Inflammatory macrophage (primary cell): ENCODE data around the gene ACTL8.

ENCODE experiments used
- DNase-seq, 2 donors: peaks; one replicate each; pipeline ENCODE4 v3.0.0-alpha.2; 2020 to 2022
- total RNA-seq, 18 experiments: gene quantifications; one replicate each; lab custom pipeline; 2026; ENCODE audit warnings: mixed read lengths in 6 of 18, inconsistent platforms in 2 of 18; lab: John Stamatoyannopoulos, UW

Gene ACTL8, protein sequence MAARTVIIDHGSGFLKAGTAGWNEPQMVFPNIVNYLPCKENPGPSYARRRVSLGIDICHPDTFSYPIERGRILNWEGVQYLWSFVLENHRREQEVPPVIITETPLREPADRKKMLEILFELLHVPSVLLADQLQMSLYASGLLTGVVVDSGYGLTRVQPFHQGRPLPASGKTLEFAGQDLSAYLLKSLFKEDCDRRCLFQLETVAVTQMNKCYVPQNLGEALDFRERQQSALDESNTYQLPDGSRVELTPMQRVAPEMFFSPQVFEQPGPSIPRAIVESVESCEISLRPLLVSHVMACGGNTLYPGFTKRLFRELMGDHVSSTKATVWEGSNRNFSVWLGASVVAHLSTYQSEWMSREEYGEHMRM
- 0 to 0.12 (median 0) reads per million in 18 experiments for total RNA-seq

DNA sequence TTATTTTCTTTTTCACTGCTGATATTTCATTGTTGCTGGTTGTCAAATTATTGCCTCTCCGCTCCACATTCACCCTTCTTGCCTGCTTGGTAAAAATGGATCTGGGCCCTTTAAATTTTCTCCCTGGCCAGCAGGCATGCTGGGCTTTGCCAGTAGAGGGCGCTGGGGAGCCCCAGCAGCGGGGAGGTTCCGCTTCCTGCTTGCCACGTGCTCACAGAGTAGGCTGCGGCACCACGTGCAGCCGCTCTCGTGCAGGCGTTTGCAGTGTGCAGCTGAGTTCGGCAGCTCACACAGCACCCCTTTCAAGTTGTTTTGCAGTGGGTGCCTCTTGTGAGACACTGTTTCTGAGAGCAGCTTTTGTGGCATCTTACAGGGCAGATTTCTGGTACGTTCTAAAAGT lies at the start of gene ACTL8:
ACTL8 (plus strand) TSS at position 214 of the 400 bp plus-strand sequence. CDS start 67,676 bp downstream, outside the sequence.
- DNase-seq = peak in 1 of 2 donors; percentile 9

- DNase-seq = no peak
Measured at GRCh38 chr1:17706445-17706844, 48.7 kb upstream of the ACTL8 start.

GRCh38 chr1:17709981-17710380 lies 45.2 kb upstream of the ACTL8 start:
- DNase-seq = no peak

DNA sequence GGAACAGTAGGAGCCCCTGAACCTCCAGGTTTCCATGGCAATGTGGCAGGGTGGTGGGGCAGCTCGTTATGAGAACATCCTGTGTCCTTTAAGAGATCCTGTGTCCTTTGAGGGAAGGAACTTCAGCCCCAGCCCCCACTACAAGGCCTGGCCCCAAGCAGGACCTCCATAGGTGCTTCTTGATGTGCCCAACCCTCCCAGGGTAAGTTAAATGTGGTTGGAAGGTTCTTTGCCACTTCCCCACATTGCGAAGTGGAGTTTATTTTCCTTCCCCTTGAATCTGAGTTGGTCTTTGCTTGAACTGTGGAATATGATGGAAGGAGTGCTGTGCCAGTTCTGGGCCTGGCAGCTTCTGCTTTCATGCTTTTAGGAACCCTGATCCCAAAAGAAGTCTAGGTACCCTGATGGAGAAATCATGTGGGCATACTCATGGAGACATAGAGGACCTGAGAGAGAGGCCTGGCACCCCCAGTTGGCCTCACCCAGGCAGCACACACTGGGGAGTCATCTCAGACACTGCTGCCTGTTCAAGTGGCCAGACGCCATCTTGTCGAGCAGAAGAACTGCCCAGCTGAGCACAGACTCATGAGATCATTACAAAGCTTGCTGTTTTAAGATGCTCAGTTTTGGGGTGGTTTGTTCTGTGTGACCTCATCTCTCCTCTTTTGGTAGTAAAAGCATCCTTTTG lies 44.1 kb upstream of the ACTL8 start:
- no peak for DNase-seq

DNA sequence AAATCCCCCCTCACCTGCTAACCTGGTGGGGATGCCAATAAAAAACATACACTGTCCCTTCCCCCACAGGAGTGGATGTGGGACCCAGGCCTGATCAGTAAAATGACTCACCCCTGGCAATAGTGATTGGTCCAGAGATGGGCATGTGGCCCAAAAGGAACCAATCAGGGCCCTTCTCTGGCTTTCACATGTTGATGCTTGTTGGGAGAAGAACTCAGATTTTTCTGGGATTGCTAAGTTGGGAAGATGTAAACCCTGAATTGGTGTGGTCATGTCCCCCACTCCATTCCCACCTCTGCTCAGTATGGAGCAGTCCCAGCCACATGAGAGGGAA lies 43.6 kb upstream of the ACTL8 start:
- DNase-seq = no peak

DNA sequence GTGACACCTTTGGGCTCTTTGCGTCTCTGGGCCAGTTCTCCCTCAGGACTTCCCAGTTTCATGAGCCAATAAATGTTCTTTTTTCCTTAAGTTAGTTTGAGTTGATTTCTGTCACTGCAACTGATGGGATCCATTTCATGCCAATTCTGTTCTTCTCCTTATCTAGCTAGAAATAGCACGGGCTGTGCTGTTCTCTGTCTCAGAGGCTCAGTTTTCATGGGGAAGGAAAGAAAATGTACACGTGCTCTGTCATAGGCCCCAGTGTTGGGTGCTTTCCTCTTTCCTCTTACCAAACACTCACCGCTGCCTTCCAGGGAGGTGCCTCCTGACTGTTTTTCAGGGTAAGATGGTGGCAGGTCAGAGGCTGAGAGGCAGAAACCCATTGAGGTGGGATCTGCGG lies 43.2 kb upstream of the ACTL8 start:
- DNase-seq = no peak

- no peak for DNase-seq
Measured at GRCh38 chr1:17713993-17714392, 41.1 kb upstream of the ACTL8 start.

- no peak for DNase-seq
Measured at GRCh38 chr1:17717594-17718535, 37.3 kb upstream of the ACTL8 start.

GRCh38 chr1:17719874-17720273 lies 35.3 kb upstream of the ACTL8 start:
- no peak for DNase-seq

DNA sequence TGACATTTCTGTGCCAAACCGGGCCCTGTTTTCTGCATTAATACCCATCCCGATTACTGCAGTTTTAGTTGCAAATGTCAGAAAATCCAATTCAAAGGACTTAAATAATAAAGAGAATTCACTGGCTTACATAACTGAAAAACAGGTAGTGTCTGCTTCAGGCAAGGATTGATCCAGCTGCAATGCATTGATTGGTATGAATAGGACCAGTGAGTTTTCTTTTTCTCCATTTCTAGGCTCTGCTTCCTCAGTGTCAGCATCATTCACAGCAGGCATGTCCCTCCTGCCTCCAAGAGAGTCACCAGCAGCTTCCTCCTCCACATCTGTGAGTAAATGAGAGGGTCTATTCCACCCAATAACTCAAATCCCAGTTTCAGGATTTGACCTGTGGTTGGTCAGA lies 33.7 kb upstream of the ACTL8 start:
- DNase-seq = no peak

DNA sequence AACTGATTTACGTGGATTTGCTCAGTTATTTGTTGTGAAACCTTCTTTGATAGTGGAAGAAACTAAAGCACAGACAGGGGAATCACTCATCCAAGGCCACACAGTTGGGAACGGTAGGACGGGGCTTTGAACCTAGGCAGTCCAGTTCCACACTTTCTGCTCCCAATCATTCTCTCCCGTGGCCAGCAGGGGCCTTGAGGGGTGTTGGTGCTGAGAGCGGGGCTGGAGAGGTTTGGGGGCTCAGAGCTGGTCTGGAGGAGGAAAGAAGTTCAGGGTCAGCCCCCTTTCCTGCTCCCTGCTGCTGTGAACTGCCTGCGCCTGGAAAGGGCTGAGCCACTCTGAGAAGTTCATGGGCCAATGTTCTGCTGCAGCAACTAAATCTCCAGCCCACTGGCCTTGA lies 31.4 kb upstream of the ACTL8 start:
- no peak for DNase-seq

DNA sequence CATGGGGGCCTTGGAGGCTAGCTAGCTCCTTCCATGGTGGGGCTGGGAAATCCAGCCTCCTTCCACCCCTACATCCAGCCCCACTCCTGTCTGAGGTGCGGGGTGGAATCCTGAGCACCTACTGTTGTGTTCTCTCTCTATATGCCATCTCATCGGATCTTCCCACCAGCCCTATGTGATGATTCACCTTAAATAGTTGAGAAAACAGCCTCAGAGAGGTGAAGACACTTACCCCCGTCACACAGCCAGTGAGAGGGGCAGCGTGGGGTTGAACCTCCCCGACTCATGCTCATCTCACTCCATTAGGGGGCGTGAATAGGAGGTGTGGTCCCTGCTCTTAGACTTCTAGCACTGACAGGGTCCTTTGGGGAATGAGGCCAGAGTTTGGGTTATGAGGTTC lies 31.0 kb upstream of the ACTL8 start:
- no peak for DNase-seq

DNA sequence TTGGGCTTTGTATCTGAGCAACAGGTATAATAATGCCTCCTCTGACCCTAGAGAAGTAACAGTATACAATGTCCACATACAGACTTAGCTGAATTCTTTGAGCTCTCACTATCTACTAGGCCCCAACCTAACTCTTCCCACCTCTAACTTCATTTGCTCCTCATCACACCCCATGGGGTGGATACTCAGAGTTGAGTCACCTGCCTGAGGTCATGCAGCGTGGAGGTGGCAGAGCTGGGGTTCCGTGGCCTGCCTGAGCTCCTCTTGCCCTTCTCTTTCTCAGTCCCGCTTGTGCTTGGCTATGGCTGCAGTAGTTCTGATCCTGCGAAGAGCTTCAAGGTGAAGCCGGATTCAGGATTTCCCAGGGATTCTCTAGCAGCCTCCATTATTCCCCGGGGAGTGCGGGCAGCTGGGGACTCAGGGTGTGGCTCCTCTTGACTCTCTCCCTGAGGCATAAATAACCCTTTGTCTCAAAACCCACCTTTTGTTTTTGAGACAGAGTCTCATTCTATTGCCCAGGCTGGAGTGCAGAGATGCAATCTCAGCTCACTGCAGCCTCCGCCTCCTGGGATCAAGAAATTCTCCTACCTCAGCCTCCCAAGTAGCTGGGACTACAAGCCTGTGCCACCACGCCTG lies 29.9 kb upstream of the ACTL8 start:
- no peak for DNase-seq

DNA sequence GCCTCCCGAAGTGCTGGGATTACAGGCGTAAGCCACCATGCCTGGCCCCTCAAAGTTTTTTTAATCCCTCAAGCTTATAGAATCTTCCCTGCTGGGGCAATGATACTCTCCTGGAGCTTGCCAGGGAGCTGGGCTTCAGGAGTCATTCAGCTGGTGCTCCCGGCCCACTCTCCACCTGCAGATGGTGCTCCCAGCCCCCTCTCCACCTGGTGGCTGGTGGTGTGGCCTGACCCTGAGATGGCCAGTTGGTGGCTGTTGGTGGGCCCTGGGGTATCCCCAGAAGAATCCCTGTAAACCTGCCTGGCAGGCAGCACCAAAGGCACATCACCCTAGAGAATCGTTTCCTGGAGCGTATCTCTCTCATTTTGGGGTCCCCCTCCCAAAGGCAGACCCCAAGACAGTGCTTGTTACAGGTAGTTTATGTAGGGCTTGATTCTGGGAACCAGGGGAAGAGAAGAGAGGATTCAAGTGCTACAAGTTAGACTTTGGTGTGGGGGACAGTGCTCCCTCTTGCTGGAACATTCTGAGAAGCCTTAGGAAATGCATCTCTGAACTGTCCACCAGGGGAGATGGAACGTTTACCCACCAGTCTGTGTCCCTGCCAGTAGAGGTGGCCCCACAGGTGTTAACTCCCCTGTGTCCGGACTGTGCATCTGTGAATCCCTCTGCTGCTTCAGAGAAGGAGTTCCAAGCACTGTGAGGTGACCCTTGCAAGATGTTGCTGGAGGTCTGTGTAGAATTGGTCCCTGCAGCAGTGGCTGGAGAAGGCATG lies 29.1 kb upstream of the ACTL8 start:
- no peak for DNase-seq

GRCh38 chr1:17728123-17728712 lies 26.9 kb upstream of the ACTL8 start:
- no peak for DNase-seq

DNA sequence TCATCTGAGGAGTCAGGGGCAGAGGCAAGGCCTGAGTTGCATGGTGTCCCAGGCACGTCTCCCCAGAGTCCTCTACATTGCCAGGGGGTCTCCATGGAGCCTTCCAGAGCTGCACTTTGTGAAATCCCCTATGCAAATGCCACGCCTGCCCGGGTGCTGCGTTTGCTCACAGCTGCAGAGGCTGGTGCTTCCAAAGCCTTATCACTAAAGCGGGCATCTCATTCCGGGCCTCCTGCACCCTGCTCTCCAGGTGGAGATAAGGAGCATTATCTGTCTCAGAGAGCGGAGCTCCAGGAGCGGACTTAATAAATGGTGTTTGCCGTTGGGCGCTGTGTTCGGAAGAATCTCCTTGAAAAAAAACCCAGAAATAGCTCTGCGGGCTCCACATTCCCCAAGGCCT lies 25.9 kb upstream of the ACTL8 start:
- no peak for DNase-seq

DNA sequence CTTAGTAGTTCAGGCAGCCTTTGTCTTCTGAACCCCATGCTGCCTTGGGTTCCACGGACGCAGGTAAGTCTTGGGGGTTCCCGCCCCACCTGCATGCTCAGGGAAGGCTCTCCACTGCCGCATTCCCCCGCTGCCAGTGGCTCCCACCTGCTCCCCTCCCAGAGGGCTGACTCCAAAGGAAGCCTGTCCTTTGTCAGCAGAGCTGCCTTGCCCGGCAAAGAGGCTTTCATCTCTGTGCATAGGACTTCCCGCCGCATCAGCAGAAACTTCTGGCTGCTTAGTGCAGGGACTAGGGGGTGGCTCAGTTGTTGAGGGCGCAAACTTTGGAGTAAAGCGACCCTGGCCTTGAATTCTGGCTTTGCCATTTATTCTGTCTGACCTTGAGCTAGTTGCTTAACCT lies 25.2 kb upstream of the ACTL8 start:
- no peak for DNase-seq

DNA sequence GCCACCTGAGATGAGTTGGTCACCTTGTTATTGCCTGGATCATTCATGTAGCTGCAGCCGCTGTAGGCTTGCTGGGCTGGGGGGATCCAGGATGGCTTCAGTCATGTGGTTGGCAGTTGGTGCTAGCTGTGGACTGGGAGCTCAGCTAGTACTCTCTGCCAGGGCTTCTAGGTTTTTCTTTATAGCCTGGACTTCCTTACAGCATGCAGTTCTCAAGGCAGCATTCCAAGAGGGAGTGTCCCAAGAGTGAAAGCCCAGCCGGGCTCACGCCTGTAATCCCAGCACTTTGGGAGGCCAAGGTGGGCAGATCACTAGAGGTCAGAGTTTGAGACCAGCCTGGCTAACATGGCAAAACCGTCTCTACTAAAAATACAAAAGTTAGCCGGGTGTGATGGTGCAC lies 23.7 kb upstream of the ACTL8 start:
- no peak for DNase-seq

DNA sequence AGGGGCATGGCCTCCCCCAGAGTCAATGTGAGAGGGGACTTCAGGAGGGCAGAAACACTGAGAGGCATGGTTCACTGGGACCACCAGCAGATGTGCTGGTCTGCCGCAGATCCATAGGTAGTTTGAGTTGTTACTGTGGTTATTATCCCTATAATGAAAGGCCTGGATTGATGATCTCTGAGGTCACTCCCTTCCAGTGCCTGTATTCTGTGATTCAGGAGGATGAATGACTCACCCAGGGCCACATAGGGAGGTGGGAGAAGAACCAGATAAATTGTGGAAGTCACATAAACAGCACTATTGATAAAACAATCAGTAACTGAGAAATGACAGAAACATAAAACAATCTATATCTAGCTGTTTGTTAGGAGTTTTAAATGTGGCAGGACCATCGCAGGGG lies 22.7 kb upstream of the ACTL8 start:
- no peak for DNase-seq

DNA sequence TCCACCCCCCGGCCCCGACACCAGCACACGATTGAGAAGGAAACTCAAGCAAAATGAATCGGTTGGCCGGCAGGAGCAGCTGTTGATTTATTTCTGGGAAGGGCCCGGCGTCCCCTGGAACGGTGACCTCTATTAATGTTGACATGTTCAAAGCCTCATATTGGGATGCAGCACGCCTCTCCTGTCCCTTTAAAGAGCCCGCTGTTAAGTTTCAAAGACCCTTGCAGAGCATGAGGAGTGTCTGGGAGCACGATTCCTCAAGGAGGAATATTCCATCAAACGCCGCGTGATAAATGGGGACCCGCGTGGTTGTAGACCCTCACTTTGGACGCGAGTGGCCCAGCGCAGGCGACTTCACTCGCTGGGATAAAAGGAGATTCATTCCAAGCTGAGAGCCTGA lies 21.5 kb upstream of the ACTL8 start:
- no peak for DNase-seq

DNA sequence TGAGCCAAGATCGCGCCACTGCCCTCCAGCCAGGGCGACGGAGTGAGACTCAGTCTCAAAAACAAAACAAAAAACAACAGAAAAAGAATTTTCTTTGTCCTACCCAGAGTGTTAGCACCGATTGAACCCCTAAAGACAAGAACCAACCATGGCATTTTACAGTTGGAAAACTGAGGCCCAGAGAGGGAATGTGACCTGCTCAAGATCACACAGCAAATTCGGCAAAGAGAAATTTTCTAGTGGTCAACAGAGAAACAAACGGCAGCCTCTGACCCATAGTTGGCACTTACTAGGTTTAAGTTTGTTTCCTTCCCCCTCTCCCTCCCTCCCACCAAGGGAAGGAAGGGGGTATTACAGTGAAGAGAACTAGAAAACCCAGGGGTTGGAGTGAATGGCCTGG lies 20.5 kb upstream of the ACTL8 start:
- DNase-seq = no peak

DNA sequence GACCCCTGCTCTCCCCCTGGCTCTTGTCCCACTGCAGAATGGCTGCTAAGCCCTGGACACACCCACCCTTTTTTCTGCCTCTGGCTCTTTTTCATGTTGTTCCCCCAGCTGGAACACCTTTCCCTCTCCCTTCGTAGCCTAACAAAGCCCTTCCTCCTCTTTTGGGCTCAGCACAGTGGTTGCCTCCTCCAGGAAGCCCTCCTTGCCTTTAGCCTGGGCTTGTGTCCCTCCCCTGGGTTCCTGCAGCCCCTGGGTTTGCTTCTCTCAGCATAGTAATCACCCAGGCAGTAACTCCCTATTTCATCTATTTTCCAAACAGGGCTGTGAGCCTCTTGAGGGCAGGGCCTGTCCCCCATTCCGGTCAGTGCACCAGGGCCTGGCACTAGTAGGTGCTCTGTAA lies 19.8 kb upstream of the ACTL8 start:
- no peak for DNase-seq
